ENCODE results near the gene WDPCP. TPM values are rescaled to one million over a fixed set of nuclear protein-coding genes. Genes with fewer than 3 reads are reported as not detected.

WDPCP gene
- total RNA-seq, 1 experiment from 2014 or later = 15.2 TPM

DNA sequence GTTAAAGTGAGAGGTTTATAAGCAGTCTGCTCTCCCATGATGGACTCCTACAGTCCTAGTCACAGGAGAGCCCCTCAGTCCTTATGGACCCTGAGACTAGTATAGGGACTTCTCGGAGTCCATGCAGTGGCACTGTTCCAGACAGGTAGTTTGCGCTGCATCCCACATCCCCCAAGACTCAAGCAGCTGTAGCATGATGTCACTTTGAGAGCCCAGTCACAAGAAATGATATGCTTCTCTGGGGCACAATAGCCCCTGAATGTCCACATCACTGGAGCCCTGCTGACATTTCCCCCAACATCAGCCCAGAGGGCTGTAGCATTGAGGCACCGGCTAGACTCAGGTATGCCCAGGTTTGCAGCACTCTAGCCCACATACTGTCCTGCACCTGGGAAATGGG lies 317.6 kb downstream of the WDPCP start:
- no peaks in the 10 kb centered on the region for H3F3A ChIP-seq (ENCODE audit: insufficient read depth, low read depth)
- POLR2A ChIA-PET (ENCODE audit: unreplicated experiment) = no interaction called here

DNA sequence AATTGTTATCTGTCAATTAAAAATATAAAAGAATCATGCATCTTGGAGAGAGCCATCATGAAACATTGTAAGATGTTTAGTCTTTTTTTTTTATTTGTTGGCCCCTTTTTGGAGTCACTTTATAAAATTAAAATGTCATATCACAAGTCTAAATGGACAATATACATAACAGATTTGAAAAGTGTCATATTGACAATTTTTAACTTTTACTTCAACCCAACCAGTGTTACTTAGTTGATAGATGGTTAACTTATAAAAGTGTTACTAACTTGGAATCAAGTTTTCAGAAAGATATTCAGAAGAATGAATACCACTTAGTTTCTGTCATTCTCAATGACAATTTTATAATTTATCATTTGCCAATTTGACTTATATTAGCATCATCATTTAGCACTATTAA lies 319.3 kb downstream of the WDPCP start:
- Histone ChIP-seq H4K20me1 (ENCODE audit: insufficient read depth) (no peaks in the 10 kb centered on the region), H3K79me2 (ENCODE audit: low read depth) (no peaks in the 10 kb centered on the region), H3K27ac (no peak overlapping the region), H3K27me3 (ENCODE audit: insufficient read depth, low read depth) (no peaks in the 10 kb centered on the region), H3K4me3 (no peak overlapping the region), H2AFZ (no peak overlapping the region), H3F3A (ENCODE audit: insufficient read depth, low read depth) (no peaks in the 10 kb centered on the region), H3K36me3 (ENCODE audit: low read depth) (no peaks in the 10 kb centered on the region), H3K4me1 (replicated peaks; ENCODE audit: insufficient read depth) (no peaks in the 10 kb centered on the region), H3K9me2 (ENCODE audit: insufficient read depth) (peaks cover 4% of the 10 kb centered on the region; the same call in 1 of the 2 replicates), H3K4me2 (no peak overlapping the region), H3K9me3 (ENCODE audit: insufficient read depth, low read depth) (peaks cover 14% of the 10 kb centered on the region; the same call in 1 of the 2 replicates)
- TF ChIP-seq, protein P1, sequence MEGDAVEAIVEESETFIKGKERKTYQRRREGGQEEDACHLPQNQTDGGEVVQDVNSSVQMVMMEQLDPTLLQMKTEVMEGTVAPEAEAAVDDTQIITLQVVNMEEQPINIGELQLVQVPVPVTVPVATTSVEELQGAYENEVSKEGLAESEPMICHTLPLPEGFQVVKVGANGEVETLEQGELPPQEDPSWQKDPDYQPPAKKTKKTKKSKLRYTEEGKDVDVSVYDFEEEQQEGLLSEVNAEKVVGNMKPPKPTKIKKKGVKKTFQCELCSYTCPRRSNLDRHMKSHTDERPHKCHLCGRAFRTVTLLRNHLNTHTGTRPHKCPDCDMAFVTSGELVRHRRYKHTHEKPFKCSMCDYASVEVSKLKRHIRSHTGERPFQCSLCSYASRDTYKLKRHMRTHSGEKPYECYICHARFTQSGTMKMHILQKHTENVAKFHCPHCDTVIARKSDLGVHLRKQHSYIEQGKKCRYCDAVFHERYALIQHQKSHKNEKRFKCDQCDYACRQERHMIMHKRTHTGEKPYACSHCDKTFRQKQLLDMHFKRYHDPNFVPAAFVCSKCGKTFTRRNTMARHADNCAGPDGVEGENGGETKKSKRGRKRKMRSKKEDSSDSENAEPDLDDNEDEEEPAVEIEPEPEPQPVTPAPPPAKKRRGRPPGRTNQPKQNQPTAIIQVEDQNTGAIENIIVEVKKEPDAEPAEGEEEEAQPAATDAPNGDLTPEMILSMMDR (conservative IDR thresholded peaks at IDR 0.05) = no peak
- TF ChIP-seq EZH2 (IDR thresholded peaks at IDR 0.05; ENCODE audit: low read depth) = no peak
- POLR2A ChIA-PET (ENCODE audit: unreplicated experiment) = no interaction called here
- no peak for DNase-seq
- no TSS peak for BruUV-seq (replicated peaks)
- CTCF ChIA-PET = no interaction called here
- intact Hi-C loops (cut with micrococcal nuclease; ENCODE audit: unreplicated experiment) = no loop called here

More for the DNA sequence above, 317.6 kb downstream of the WDPCP start:
- Histone ChIP-seq H4K20me1 (ENCODE audit: insufficient read depth) (no peaks in the 10 kb centered on the region), H3K27me3 (ENCODE audit: insufficient read depth, low read depth) (no peaks in the 10 kb centered on the region), H3K27ac (no peak overlapping the region), H3K36me3 (ENCODE audit: low read depth) (no peaks in the 10 kb centered on the region), H2AFZ (no peak overlapping the region), H3K4me2 (no peak overlapping the region), H3K79me2 (ENCODE audit: low read depth) (no peaks in the 10 kb centered on the region), H3K9me2 (ENCODE audit: insufficient read depth) (no peaks in the 10 kb centered on the region), H3K4me3 (no peak overlapping the region), H3K4me1 (replicated peaks; ENCODE audit: insufficient read depth) (no peaks in the 10 kb centered on the region), H3K9me3 (ENCODE audit: insufficient read depth, low read depth) (peaks cover 23% of the 10 kb centered on the region; the same call in 1 of the 2 replicates)
- no peak for DNase-seq
- CTCF ChIA-PET = no interaction called here
- no TSS peak for BruUV-seq (replicated peaks)
- intact Hi-C loops (cut with micrococcal nuclease; ENCODE audit: unreplicated experiment) = no loop called here
- TF ChIP-seq, protein P1 (conservative IDR thresholded peaks at IDR 0.05) = no peak
- no peak for TF ChIP-seq EZH2 (IDR thresholded peaks at IDR 0.05; ENCODE audit: low read depth)

DNA sequence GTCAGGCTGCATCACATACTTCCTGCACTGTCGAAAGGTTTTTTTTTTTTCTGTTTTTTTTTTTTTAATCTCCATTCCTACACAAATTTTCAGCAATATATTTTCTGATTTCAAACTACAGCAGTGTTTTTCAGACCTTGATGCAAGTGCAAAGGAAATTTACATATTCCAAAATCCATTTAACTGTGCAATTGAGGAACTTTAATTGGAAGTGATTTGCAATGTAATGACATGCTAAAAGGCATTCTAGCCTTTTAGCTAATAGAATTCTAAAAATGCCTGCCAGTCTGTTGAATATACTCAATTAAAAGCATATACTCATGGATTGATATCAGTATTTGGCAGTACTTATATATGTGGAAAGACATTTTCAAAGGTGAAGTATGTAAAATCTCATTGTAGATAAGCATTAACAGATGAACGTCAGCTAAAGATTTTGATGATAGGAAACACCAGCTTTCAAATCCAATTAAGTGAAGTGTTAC lies 327.1 kb downstream of the WDPCP start:
- TF ChIP-seq EZH2 (IDR thresholded peaks at IDR 0.05; ENCODE audit: low read depth) = no peak
- TF ChIP-seq, protein P1 (conservative IDR thresholded peaks at IDR 0.05) = no peak
- H3F3A ChIP-seq (ENCODE audit: insufficient read depth, low read depth) = no peaks in the 10 kb centered on the region
- no TSS peak for BruUV-seq (replicated peaks)
- H3K79me2 ChIP-seq (ENCODE audit: low read depth) = no peaks in the 10 kb centered on the region
- no peak overlapping the region for H3K27ac ChIP-seq
- peaks cover 4% of the 10 kb centered on the region; the same call in 1 of the 2 replicates for H3K9me2 ChIP-seq (ENCODE audit: insufficient read depth)
- no peaks in the 10 kb centered on the region for H4K20me1 ChIP-seq (ENCODE audit: insufficient read depth)
- H3K4me2 ChIP-seq = no peak overlapping the region
- no peak overlapping the region for H3K4me3 ChIP-seq
- no peak for DNase-seq
- H2AFZ ChIP-seq = no peak overlapping the region
- CTCF ChIA-PET = no interaction called here
- no peaks in the 10 kb centered on the region for H3K36me3 ChIP-seq (ENCODE audit: low read depth)
- no peaks in the 10 kb centered on the region for H3K4me1 ChIP-seq (replicated peaks; ENCODE audit: insufficient read depth)
- POLR2A ChIA-PET (ENCODE audit: unreplicated experiment) = no interaction called here
- intact Hi-C loops (cut with micrococcal nuclease; ENCODE audit: unreplicated experiment) = no loop called here
- no peaks in the 10 kb centered on the region for H3K27me3 ChIP-seq (ENCODE audit: insufficient read depth, low read depth)
- no peaks in the 10 kb centered on the region for H3K9me3 ChIP-seq (ENCODE audit: insufficient read depth, low read depth)
